Measurements from ENCODE around the gene GPD2.

DNA sequence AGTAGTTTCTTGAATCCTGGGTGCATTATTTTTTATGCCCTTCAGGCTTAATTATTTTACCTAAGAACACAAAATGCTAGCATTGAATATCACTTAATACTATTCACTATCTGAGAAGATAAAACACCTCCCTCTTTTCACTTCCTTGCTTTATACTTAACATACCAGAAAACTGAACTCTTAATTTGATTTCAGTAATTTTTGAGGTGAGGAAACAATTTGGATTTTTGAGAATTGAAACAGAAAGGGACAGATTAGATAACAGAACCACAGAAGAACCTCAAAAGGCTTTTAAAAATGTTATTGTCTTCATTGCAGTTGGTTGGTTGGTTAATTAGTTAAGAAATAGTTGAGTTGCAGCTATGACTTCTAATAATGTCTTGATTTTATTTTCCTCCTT is 69.5 kb downstream of the GPD2 start:
- TF ChIP-seq, protein P1, sequence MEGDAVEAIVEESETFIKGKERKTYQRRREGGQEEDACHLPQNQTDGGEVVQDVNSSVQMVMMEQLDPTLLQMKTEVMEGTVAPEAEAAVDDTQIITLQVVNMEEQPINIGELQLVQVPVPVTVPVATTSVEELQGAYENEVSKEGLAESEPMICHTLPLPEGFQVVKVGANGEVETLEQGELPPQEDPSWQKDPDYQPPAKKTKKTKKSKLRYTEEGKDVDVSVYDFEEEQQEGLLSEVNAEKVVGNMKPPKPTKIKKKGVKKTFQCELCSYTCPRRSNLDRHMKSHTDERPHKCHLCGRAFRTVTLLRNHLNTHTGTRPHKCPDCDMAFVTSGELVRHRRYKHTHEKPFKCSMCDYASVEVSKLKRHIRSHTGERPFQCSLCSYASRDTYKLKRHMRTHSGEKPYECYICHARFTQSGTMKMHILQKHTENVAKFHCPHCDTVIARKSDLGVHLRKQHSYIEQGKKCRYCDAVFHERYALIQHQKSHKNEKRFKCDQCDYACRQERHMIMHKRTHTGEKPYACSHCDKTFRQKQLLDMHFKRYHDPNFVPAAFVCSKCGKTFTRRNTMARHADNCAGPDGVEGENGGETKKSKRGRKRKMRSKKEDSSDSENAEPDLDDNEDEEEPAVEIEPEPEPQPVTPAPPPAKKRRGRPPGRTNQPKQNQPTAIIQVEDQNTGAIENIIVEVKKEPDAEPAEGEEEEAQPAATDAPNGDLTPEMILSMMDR (IDR thresholded peaks at IDR 0.05), result no peak
- no peak for TF ChIP-seq POLR2A (IDR thresholded peaks at IDR 0.05)
